ENCODE measurements around the gene GOLGA7B.
"Not testable (repeated sequence)": the region's sequence is repeated elsewhere in the genome, so short reads cannot be mapped to it uniquely, and the experiment has no call there.

Gene GOLGA7B

DNA sequence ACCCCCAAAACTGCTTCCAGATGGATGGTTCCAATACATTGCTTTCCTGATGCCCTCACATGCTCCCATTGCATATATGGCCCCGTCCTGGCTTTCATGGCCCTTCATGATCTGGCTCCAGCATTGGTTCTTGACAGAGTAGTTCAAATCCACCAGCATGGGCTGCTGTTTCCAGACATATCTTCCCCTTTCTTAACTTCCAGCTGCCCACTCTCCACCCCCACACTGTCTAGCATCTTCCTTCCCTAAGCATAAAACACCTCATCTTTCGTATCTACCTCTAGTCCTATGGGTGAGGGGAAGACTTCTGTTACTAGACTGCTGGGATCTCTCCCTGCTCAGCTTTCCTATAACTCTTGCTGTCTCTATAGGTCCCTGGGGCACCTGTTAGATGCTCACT is 13.2 kb upstream of the GOLGA7B start:
- DNase-seq: no peak

GRCh38 chr10:97838091-97838490 is 11.6 kb upstream of the GOLGA7B start:
- no peak for DNase-seq

GRCh38 chr10:97841166-97841565 is 8.5 kb upstream of the GOLGA7B start:
- DNase-seq: not testable (repeated sequence)

GRCh38 chr10:97842114-97842513 is 7.5 kb upstream of the GOLGA7B start:
- DNase-seq: not testable (repeated sequence)

GRCh38 chr10:97842656-97843280 is 6.9 kb upstream of the GOLGA7B start:
- DNase-seq: no peak

- no peak for DNase-seq
These were observed 6.4 kb upstream of the GOLGA7B start for GRCh38 chr10:97843281-97843671.

GRCh38 chr10:97843972-97844371 is 5.7 kb upstream of the GOLGA7B start:
- not testable (repeated sequence) for DNase-seq

DNA sequence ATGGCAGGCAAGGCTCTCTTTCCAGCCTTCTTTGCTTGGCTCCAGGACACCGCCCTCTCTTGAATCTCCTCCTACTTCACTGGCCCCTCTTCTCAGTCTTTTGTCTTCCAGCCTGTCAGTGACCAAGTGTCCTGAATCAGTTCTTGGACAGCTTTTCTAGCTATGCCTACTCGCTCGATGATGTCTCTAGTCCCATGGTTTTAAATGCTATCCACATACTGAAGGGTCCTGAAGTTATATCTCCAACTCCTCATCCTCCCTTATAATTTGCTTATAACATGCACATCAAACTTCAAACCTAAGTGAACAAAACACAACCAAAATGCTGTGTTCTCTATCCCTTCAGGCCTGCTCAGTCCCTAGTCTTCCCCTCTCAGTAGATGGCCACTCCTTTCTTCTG is 5.0 kb upstream of the GOLGA7B start:
- DNase-seq: no peak

- no peak for DNase-seq
These were observed 448 bp upstream of the GOLGA7B start for GRCh38 chr10:97849103-97849686.

- DNase-seq: no peak
These were observed 803 bp downstream of the GOLGA7B start for GRCh38 chr10:97850446-97850845.

- no peak for DNase-seq
These were observed 1.8 kb downstream of the GOLGA7B start for GRCh38 chr10:97851341-97852001.

DNA sequence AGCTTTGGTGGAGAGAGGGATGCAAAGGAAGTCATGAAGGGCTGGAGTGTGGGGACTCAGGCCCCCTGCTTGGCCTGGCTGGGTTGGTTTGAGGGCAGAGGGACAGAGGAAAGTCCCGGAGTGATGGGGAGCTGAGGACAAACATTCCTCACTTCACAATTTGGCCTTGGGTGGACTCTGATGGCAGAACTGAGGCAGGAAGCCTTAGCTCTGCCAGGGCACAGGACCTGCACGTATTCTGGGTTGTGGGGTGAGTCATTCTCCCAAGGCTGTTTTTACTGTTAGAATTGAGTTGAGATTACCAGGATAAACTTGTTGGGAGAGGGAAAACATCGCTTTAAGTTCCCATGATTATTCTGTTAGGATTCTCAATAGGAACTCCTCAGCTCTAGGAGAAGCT is 2.6 kb downstream of the GOLGA7B start:
- DNase-seq: no peak

- no peak for DNase-seq
These were observed 3.3 kb downstream of the GOLGA7B start for GRCh38 chr10:97852840-97853405.

- DNase-seq: no peak
These were observed 5.1 kb downstream of the GOLGA7B start for GRCh38 chr10:97854743-97855142.

DNA sequence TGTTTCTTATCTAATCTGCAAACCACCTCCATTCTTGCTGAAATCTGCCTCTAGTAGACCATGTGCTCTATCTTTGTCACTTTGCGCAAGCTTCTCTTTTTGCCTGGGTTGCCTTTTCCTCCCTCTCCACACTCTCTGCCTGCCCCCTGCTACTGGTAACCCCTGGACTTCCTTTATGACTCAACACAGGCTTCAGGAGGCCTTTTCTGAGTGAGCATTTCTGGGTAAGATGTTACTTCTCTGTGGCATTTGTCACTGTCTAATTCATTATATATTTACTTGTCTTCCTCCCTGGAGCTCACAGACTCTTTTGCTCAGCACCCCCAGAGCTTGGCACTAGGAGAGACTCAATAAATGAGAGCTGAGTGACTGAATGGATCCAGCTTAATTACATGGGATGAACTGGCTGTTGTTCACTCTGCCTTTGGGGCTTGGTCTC is 8.4 kb downstream of the GOLGA7B start:
- no peak for DNase-seq

GRCh38 chr10:97861097-97861750 is 11.6 kb downstream of the GOLGA7B start:
- no peak for DNase-seq

DNA sequence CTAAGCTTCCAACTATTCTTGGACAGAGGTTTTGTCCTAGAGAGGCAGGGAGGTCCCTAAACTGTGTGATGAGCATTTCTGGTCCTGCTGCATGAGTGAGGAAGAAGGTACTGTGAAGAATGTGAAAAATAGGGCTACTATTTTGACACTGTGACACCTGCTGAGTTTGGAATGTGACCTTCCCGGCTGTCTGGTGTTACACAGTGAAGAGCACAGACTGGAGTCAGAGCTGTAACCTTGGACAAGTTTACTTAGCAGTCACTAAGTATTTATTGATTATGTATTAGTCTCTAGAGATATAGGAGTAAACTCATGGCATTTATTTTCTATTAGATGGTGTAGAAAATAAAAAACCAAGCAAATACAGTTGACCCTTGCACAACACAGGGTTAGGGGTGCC is 12.3 kb downstream of the GOLGA7B start:
- DNase-seq: no peak

GRCh38 chr10:97863808-97864207 is 14.2 kb downstream of the GOLGA7B start:
- no peak for DNase-seq

GRCh38 chr10:97865488-97865887 is 15.8 kb downstream of the GOLGA7B start:
- no peak for DNase-seq

GRCh38 chr10:97866524-97867219 is 17.0 kb downstream of the GOLGA7B start:
- no peak for DNase-seq

- DNase-seq: no peak
These were observed 17.7 kb downstream of the GOLGA7B start for GRCh38 chr10:97867220-97867800.

DNA sequence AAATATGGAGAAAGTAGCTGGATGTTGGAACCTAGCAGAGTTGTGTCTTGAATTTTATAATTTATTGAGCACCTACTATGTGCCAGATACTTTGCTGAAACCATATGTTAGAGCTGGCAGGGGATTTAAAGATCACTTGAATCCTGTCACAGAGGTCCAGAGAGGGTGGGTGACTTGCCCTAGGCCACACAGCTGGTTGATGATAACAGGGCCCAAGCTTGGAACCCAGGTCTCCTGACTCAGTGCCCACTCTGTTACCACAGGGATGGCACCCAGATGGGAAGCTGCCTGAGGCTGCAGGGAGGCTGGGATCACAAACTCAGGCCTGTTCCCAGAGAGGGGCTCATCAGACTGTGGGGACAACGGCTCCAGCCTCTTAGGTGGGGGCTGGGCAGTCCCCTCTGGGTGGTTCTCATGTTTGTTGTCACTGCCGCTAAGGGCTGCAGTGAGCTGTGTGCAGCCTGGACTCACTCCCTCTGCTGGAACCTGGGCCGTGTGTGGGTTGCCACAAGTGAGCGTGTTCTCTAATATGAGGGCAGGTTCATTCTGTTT is 18.6 kb downstream of the GOLGA7B start:
- no peak for DNase-seq

Data from CD4-positive, alpha-beta T cell treated with Interleukin-15 for 1 hour (primary cell).